ENCODE results near the gene ASS1. TPM values are rescaled to one million over a fixed set of nuclear protein-coding genes. Genes with fewer than 3 reads are reported as not detected.

ASS1 gene
- polyA plus RNA-seq, 1 experiment = 99.5 TPM

GRCh38 chr9:130406278-130406895, 38.4 kb upstream of the ASS1 start:
- peaks cover 14% of the 10 kb centered on the region for H3K27me3 ChIP-seq (ENCODE audit: control insufficient read depth, insufficient read depth, low read length)
- TF ChIP-seq CTCF (IDR thresholded peaks at IDR 0.05; ENCODE audit: low read depth, low read length) = no peak
- CTCF ChIA-PET = no interaction called here
- H3K27ac ChIP-seq (ENCODE audit: low read depth, low read length) = no peak overlapping the region
- POLR2A ChIA-PET = no interaction called here
- peaks cover 7% of the 10 kb centered on the region for H3K9me3 ChIP-seq (ENCODE audit: control insufficient read depth, insufficient read depth, low read length)
- H3K4me3 ChIP-seq (ENCODE audit: low read depth, low read length) = no peak overlapping the region
- no peak for DNase-seq (ENCODE audit: low read depth, low spot score)

DNA sequence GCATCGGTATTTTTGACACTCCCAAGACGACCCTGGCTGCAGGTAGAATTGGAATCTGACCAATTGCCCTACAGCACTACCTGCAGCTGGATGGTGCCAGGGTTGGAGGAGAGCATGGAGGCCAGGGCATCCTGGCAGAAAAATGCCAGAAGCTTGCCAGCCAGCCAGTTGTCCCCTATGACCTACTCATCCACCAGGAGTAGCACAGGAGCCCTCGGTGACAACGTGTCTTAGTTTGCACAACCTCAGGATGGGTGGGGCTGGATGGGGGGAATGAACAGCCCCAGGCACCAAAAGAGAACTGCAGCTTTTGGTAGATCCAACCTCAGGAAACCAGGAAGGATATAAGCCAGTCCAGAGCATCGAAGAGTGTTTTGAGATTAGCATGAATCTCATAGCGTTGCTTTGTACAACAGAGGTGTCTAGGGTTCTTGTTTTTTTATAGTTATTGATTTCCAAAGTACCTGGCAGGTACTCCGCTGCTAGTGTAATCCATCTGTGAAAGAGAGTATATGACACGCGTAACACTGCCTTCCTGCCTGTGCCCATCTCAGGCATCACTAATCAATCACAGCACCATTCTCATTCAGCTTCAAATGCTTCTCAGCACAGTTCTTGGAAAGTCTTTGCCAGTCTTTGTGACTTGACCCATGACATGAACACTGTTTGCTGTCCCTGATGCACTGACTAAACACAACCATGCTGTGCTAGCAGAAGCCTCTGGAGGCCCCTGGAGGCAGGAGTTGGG, 36.7 kb upstream of the ASS1 start:
- no peak overlapping the region for H3K4me3 ChIP-seq (ENCODE audit: low read depth, low read length)
- peaks cover 9% of the 10 kb centered on the region for H3K27me3 ChIP-seq (ENCODE audit: control insufficient read depth, insufficient read depth, low read length)
- ChIA-PET CTCF (no interaction called here), POLR2A (no interaction called here)
- TF ChIP-seq CTCF (IDR thresholded peaks at IDR 0.05; ENCODE audit: low read depth, low read length) = no peak
- H3K27ac ChIP-seq (ENCODE audit: low read depth, low read length) = no peak overlapping the region
- H3K9me3 ChIP-seq (ENCODE audit: control insufficient read depth, insufficient read depth, low read length) = peaks cover 7% of the 10 kb centered on the region
- DNase-seq (ENCODE audit: low read depth, low spot score) = no peak

DNA sequence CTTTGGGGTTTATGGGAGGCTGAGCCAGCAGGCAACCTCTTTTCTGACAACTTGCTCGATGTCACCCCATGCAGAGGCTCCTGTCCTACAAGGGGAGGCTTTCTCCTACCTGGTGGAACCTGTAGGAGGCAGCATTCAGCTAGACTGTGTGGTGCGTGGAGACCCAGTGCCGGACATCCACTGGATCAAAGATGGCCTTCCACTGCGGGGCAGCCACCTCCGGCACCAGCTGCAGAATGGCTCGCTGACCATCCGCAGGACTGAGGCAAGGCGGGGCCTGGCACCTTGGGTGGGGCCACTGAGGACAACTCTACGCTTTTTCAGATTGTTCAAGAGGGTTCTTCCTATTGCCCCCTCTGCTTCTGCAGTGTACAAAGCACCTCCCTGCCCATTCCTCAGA, 36.1 kb upstream of the ASS1 start:
- CTCF ChIA-PET = no interaction called here
- POLR2A ChIA-PET = no interaction called here
- TF ChIP-seq CTCF (IDR thresholded peaks at IDR 0.05; ENCODE audit: low read depth, low read length) = no peak
- no peak for DNase-seq (ENCODE audit: low read depth, low spot score)
- Histone ChIP-seq H3K27ac (ENCODE audit: low read depth, low read length) (no peak overlapping the region), H3K9me3 (ENCODE audit: control insufficient read depth, insufficient read depth, low read length) (peaks cover 7% of the 10 kb centered on the region), H3K27me3 (ENCODE audit: control insufficient read depth, insufficient read depth, low read length) (peaks cover 10% of the 10 kb centered on the region), H3K4me3 (ENCODE audit: low read depth, low read length) (no peak overlapping the region)

DNA sequence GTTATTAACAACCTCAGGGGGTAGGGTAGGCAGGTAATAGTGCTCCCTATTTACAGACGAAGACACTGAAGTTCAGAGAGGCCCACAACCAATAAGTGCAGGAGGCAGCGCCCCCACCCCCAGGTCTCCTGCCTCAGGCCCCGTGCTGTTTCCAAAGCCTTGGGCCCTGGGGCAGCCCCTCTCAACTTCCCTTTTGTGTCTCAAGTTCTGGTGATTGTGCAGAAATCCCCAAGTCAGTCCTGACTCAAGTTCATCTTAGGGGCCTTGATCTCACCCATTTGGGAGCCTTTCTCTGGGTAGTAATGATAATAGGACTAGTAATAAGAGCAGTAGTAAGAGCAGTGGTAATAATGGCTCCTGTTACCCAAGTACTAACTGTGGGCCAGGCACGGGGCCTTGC, 35.5 kb upstream of the ASS1 start:
- Histone ChIP-seq H3K9me3 (ENCODE audit: control insufficient read depth, insufficient read depth, low read length) (peaks cover 9% of the 10 kb centered on the region), H3K4me3 (ENCODE audit: low read depth, low read length) (no peak overlapping the region), H3K27me3 (ENCODE audit: control insufficient read depth, insufficient read depth, low read length) (peaks cover 11% of the 10 kb centered on the region), H3K27ac (ENCODE audit: low read depth, low read length) (no peak overlapping the region)
- ChIA-PET CTCF (no interaction called here), POLR2A (no interaction called here)
- no peak for TF ChIP-seq CTCF (IDR thresholded peaks at IDR 0.05; ENCODE audit: low read depth, low read length)
- no peak for DNase-seq (ENCODE audit: low read depth, low spot score)

DNA sequence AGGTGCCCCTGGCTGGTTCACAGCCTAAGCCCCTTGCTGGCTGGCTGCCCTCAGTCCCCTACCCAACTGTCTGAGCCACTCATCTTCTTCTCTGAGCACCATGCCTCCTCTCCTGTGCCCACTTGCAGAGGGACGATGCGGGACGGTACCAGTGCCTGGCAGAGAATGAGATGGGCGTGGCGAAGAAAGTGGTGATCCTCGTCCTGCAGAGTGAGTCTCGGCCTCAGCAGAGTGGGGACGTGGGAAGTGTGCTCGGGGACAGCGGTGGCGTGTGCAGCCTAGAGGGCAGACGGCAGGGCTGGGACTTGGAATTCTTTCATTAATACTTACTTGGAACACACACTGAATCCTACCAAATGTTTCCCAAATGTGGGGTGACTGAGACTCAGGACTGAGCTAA, 34.3 kb upstream of the ASS1 start:
- no peak for TF ChIP-seq CTCF (IDR thresholded peaks at IDR 0.05; ENCODE audit: low read depth, low read length)
- ChIA-PET POLR2A (no interaction called here), CTCF (interaction anchor here (0.7 kb wide), 1 partner anchor 57 kb away, joined by 8 read pairs; no protein-coding TSS in a partner anchor)
- Histone ChIP-seq H3K27ac (ENCODE audit: low read depth, low read length) (no peak overlapping the region), H3K4me3 (ENCODE audit: low read depth, low read length) (no peak overlapping the region), H3K9me3 (ENCODE audit: control insufficient read depth, insufficient read depth, low read length) (peaks cover 9% of the 10 kb centered on the region), H3K27me3 (ENCODE audit: control insufficient read depth, insufficient read depth, low read length) (peaks cover 15% of the 10 kb centered on the region)
- DNase-seq (ENCODE audit: low read depth, low spot score) = no peak
